Mesothelial cell of epicardium (in vitro differentiated cells): ENCODE measurements around the gene EIF2A. TPM values are rescaled to one million over a fixed set of nuclear protein-coding genes. Genes with fewer than 3 reads are reported as not detected.

Source experiments
- DNase-seq, 2 experiments: peaks; one replicate each; pipeline ENCODE4 v3.0.0; 2021; ENCODE audit warnings: low spot score in 2 of 2; ENCODE audit not compliant: unreplicated experiment in 2 of 2
- H3K27ac Mint-ChIP-seq: 2 replicates; pipeline ENCODE4 v1.8.0; 2021; ENCODE audit warnings: mixed read lengths
- H3K27me3 Mint-ChIP-seq: 2 replicates; pipeline ENCODE4 v1.8.0; 2021; ENCODE audit warnings: low read depth, mixed read lengths
- H3K36me3 Mint-ChIP-seq: 2 replicates; pipeline ENCODE4 v1.8.0; 2021; ENCODE audit warnings: mixed read lengths
- H3K4me1 Mint-ChIP-seq: 2 replicates; pipeline ENCODE4 v1.8.0; 2021; ENCODE audit warnings: mixed read lengths
- H3K4me3 Mint-ChIP-seq: 2 replicates; pipeline ENCODE4 v1.8.0; 2021; ENCODE audit warnings: mild to moderate bottlenecking, moderate library complexity, mixed read lengths
- H3K9me3 Mint-ChIP-seq: 2 replicates; pipeline ENCODE4 v1.8.0; 2021; ENCODE audit warnings: mixed read lengths
- total RNA-seq: library from RNA; stranded (reverse); gene quantifications from 3 replicates; pipeline ENCODE4 v1.2.1, GENCODE V29; 2021
- TF ChIP-seq, protein P1 (sequence below): fragments of 200-600 bp; sonication (generic); IDR thresholded peaks from one replicate; pipeline ENCODE4 v1.5.0; 2021; ENCODE audit warnings: antibody characterized with exemption; ENCODE audit not compliant: unreplicated experiment

Gene EIF2A
- total RNA-seq, 1 donor from 2014 or later, result 56.8 TPM

DNA sequence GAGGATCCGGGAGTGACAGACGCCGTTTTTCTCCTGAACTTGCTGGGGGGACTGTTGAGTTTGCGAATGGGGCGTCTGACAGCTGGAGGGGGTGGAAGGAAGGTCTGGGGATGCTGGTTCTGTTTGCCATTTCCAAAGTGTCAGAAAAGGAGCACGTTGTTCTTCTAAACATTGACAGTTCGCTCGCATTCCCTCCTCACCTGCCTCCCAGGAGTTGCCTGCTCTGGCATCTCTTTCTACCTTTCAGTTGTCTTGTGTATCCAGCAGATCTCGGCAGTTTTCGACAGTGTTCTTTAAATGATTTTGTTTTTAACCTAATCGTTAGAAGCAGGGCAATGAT lies 57.4 kb downstream of the EIF2A start:
- Mint-ChIP-seq H3K4me1 (peaks cover 55% of the 10 kb centered on the region), H3K4me3 (peak overlapping the region; percentile 93), H3K27me3 (no peaks in the 10 kb centered on the region), H3K36me3 (no peaks in the 10 kb centered on the region), H3K9me3 (no peaks in the 10 kb centered on the region), H3K27ac (peak overlapping the region; percentile 99)
- TF ChIP-seq, protein P1, sequence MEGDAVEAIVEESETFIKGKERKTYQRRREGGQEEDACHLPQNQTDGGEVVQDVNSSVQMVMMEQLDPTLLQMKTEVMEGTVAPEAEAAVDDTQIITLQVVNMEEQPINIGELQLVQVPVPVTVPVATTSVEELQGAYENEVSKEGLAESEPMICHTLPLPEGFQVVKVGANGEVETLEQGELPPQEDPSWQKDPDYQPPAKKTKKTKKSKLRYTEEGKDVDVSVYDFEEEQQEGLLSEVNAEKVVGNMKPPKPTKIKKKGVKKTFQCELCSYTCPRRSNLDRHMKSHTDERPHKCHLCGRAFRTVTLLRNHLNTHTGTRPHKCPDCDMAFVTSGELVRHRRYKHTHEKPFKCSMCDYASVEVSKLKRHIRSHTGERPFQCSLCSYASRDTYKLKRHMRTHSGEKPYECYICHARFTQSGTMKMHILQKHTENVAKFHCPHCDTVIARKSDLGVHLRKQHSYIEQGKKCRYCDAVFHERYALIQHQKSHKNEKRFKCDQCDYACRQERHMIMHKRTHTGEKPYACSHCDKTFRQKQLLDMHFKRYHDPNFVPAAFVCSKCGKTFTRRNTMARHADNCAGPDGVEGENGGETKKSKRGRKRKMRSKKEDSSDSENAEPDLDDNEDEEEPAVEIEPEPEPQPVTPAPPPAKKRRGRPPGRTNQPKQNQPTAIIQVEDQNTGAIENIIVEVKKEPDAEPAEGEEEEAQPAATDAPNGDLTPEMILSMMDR, result no peak
- no peak for DNase-seq

DNA sequence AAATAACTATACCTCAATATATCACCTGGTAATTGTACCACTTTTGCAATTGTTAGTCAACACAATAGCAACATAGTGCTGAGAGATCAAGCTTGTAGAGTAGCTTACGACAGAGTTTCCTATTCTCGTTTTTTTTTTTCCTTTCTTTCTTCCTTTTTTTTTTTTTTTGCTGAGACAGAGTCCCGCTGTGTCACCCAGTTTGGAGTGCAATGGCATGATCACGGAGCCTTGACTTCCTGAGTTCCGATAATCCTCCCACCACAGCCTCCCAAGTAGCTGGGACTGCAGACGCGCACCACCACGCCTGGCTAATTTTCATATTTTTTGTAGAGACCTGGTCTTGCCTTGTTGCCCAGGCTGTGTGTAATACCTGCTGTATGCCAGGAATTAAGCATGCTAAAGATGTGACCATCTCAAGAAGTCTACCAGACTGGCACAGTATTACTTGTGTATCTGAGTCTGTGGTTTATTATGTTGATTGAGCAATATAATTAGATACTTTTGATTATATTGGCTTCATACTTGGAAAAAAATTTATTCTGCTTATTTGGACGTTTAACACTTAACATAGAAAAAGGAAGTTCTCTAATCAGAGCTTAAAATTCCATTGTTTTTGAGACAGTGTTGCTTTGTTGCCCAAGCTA lies 59.5 kb downstream of the EIF2A start:
- no peak overlapping the region for H3K4me3 Mint-ChIP-seq
- H3K4me1 Mint-ChIP-seq, result peaks cover 36% of the 10 kb centered on the region
- H3K9me3 Mint-ChIP-seq, result no peaks in the 10 kb centered on the region
- no peak for DNase-seq
- no peaks in the 10 kb centered on the region for H3K27me3 Mint-ChIP-seq
- peaks cover 2% of the 10 kb centered on the region for H3K36me3 Mint-ChIP-seq
- peak overlapping the region; percentile 47 for H3K27ac Mint-ChIP-seq
- TF ChIP-seq, protein P1, result no peak

DNA sequence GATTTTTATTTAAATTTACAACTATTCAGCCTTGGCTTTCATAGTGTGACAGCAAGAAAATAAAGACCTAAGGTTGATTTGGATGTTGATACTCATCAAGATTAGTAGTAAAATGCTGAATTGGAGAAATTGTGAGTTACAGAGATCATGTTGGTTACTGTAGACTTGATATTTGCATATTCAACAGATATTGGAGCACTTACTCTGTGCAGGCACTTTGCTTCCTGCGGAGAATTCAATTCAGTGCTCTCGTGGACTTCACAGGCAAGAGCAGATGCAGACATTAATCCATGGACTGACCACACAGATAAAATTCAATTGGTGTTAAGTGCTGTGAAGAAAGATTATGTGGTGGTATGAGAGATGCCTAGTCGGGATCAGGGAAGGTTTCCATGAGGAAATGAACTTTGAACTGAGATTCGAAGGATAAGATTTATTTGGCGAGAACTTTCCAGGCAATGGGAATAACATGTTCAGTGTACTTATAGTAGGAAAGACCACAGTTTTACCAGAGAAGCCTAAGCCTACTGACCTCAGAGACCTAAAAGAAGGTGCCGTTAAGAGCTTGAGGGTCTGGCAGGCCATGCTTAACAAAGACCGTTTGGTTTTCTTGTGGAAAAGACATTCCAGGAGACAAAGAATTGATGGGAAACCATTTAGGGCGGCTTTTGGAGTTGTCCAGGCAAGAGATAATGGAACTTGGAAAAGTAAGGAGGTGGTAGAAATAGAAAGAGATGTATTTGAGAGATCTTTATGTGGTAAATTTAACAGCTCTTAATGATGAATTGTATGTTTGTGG lies 60.9 kb downstream of the EIF2A start:
- Mint-ChIP-seq H3K27me3 (no peaks in the 10 kb centered on the region), H3K27ac (peak overlapping the region; percentile 1), H3K4me3 (no peak overlapping the region), H3K4me1 (peaks cover 25% of the 10 kb centered on the region), H3K9me3 (no peaks in the 10 kb centered on the region), H3K36me3 (peaks cover 5% of the 10 kb centered on the region)
- DNase-seq, result no peak
- TF ChIP-seq, protein P1, result no peak

DNA sequence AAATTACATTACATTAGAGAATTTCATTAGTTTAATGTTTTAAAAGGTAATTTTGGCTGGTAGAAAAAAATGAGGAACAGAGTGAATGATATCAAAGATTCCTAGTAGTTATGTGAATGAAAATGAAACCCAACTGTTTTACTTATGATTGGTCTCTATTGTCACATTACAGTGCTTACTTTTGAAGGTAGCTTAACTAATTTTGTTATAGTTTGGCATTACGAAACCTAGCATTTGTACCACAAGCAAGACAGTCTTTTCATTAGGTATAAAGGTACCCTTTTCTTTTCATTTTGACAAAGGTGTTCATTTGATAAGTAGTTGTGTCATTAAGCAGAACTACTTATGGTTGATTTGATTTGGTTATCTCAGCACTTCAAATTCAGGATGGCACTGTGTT lies 63.4 kb downstream of the EIF2A start:
- Mint-ChIP-seq H3K9me3 (peaks cover 4% of the 10 kb centered on the region), H3K27me3 (no peaks in the 10 kb centered on the region), H3K4me1 (peaks cover 26% of the 10 kb centered on the region), H3K4me3 (no peak overlapping the region), H3K36me3 (peaks cover 13% of the 10 kb centered on the region), H3K27ac (no peak overlapping the region)
- DNase-seq, result no peak
- TF ChIP-seq, protein P1, result no peak

DNA sequence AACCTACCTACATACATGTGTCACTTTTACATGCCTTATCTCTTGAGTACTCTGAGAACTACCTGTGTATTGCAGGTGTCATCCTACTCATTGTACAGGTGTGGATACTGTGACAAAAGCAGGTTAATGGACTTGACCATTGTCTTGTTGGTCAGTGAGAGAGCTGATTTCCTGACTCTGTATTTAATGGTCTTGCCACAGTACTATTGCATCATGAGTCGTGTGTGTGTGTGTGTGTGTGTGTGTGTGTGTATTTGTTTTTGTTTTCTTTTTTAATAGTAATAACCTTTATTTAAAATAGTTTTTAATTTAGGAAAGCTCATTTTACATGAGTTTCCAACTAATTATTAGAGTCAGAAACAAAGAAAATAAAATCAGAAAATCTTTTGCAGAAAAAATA lies 64.2 kb downstream of the EIF2A start:
- Mint-ChIP-seq H3K27me3 (no peaks in the 10 kb centered on the region), H3K9me3 (peaks cover 4% of the 10 kb centered on the region), H3K4me1 (peaks cover 23% of the 10 kb centered on the region), H3K36me3 (peaks cover 15% of the 10 kb centered on the region), H3K4me3 (no peak overlapping the region), H3K27ac (no peak overlapping the region)
- TF ChIP-seq, protein P1, result no peak
- no peak for DNase-seq
